GM12878 (cell line): Measurements from ENCODE around the gene HNRNPM. TPM values are rescaled to one million over a fixed set of nuclear protein-coding genes. Genes with fewer than 3 reads are reported as not detected.

Experiments used
- CBX5 ChIP-seq: sonication (generic); IDR thresholded peaks from 2 replicates; pipeline ENCODE4 v1.6.1; 2016; ENCODE audit warnings: low read depth, moderate library complexity, mild to moderate bottlenecking, inconsistent platforms
- JUND ChIP-seq: IDR thresholded peaks from 2 replicates; pipeline ENCODE4 v1.6.1; 2012; ENCODE audit warnings: low read depth, mild to moderate bottlenecking, low read length, improper control_type of control experiment, moderate library complexity
- MYC ChIP-seq: IDR thresholded peaks from 2 replicates; pipeline ENCODE4 v1.6.1; 2011; ENCODE audit warnings: mild to moderate bottlenecking, low read length, moderate library complexity, inconsistent platforms; ENCODE audit not compliant: insufficient read depth, insufficient replicate concordance, insufficient read length, severe bottlenecking
- RAD21 ChIP-seq: IDR thresholded peaks from 2 replicates; pipeline ENCODE4 v1.6.1; 2011; ENCODE audit warnings: mild to moderate bottlenecking, low read depth, low read length, moderate library complexity; ENCODE audit not compliant: insufficient read depth
- SIX5 ChIP-seq: IDR thresholded peaks from 2 replicates; pipeline ENCODE4 v1.6.1; 2011; ENCODE audit warnings: mild to moderate bottlenecking, low read depth, low read length, moderate library complexity; ENCODE audit not compliant: severe bottlenecking
- SREBF1 ChIP-seq: IDR thresholded peaks from 2 replicates; pipeline ENCODE4 v1.6.1; 2012; ENCODE audit warnings: mild to moderate bottlenecking, low read length
- SUPT20H ChIP-seq: IDR thresholded peaks from 2 replicates; pipeline ENCODE4 v1.6.1; 2011; ENCODE audit warnings: low read depth, mild to moderate bottlenecking, low read length, moderate library complexity, borderline replicate concordance; ENCODE audit not compliant: control insufficient read depth
- ZNF384 ChIP-seq: IDR thresholded peaks from 2 replicates; pipeline ENCODE4 v1.6.1; 2012; ENCODE audit warnings: low read depth, mild to moderate bottlenecking, low read length, improper control_type of control experiment, borderline replicate concordance
- polyA plus RNA-seq, 11 experiments: library from polyadenylated mRNA; depleted of rRNA in 4 of 11; unstranded in 6 of 11; stranded (reverse) in 5 of 11; fragments of >200 nt; fragmentation: Nextera tagmentation in 4 of 11; fragmentation: Illumina TruSeq in 1 of 11; extraction: Ambion mirVana in 4 of 11; extraction: Trizol in 1 of 11; gene quantifications; 1 replicate in 1 of 11; 2 replicates in 10 of 11; pipeline versions ENCODE4 v1.2.1 to v1.2.3, GENCODE V29; 2011 to 2016; ENCODE audit warnings: inconsistent platforms in 2 of 11, missing spikeins in 2 of 11, low read depth in 1 of 11
- total RNA-seq, 4 experiments: library from RNA; depleted of rRNA in 3 of 4; stranded (reverse); fragments of >200 nt in 3 of 4; fragmentation: Illumina TruSeq in 1 of 4; extraction: Trizol in 1 of 4; gene quantifications; 2 replicates each; pipeline versions ENCODE4 v1.2.1 to v1.2.3, GENCODE V29; 2013 to 2021
- TF ChIP-seq, protein P1 (sequence below): fragments of 450-650 bp; IDR thresholded peaks from 2 replicates; pipeline ENCODE4 v1.6.1; 2018; ENCODE audit warnings: mild to moderate bottlenecking, low read depth, moderate library complexity; ENCODE audit not compliant: partially characterized antibody
- TF ChIP-seq, protein P2 (sequence below): IDR thresholded peaks from 2 replicates; pipeline ENCODE4 v1.6.1; 2011; ENCODE audit warnings: borderline replicate concordance, low read depth, mild to moderate bottlenecking, moderate library complexity, mixed read lengths, low read length; ENCODE audit not compliant: insufficient read depth; ENCODE audit errors: extremely low read length
- TF ChIP-seq, protein P3 (sequence below): IDR thresholded peaks from 2 replicates; pipeline ENCODE4 v1.6.1; 2011; ENCODE audit warnings: mild to moderate bottlenecking, low read depth, low read length, moderate library complexity; ENCODE audit not compliant: insufficient replicate concordance
- TF ChIP-seq, protein P4 (sequence below): fragments of 450-650 bp; IDR thresholded peaks from 2 replicates; pipeline ENCODE4 v1.6.1; 2017; ENCODE audit warnings: antibody characterized with exemption, mild to moderate bottlenecking, moderate library complexity
- TF ChIP-seq, protein P5 (sequence below): fragments of 450-650 bp; IDR thresholded peaks from 2 replicates; pipeline ENCODE4 v1.6.1; 2018; ENCODE audit warnings: borderline replicate concordance, mild to moderate bottlenecking; ENCODE audit not compliant: partially characterized antibody
- TF ChIP-seq, protein P6 (sequence below): fragments of 450-650 bp; conservative IDR thresholded peaks from 2 replicates; pipeline ENCODE4 v1.6.1; 2017; ENCODE audit warnings: mild to moderate bottlenecking, moderate library complexity

HNRNPM gene
- total and polyA plus RNA-seq, 10 of the 15 experiments (the other 5 are each of a cell fraction or from before 2014, with no cell fraction given): 14.3 to 415 (median 198) TPM

DNA sequence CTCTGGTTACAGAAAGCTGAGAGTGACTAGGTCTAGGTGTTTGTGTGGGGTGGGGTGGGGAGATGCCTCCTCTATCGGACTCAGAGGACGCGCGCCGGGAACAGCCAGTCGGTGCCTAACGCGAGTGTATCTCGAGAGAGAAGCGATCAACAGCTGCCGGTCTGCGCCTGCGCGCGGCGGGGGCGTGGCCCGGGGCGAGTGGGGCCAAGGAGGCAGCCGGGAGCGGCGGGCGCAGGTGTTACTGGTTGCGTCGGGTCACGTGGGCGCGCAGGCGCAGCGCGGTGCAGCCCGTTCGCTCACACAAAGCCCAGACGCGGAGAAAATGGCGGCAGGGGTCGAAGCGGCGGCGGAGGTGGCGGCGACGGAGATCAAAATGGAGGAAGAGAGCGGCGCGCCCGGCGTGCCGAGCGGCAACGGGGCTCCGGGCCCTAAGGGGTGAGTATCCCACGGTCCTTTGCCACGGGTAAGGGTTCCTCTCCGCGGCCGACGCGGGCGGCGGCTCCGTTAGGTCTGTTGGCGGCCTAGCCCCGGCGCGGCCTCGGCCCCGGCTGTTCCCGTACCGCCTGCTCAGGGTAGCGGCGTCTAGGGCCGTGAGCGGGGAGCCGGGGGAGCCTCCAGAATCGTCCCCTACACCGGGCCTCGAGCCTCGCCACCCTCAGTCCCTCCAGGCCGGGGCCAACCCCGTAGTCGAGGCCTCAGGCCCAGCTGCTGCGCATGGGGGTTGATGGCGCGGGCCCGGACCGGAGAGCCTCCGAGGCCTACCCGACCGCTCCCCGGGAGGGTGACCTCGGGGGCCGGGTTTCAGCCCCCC is at the start of gene HNRNPM (continued):
- TF ChIP-seq, protein P1, sequence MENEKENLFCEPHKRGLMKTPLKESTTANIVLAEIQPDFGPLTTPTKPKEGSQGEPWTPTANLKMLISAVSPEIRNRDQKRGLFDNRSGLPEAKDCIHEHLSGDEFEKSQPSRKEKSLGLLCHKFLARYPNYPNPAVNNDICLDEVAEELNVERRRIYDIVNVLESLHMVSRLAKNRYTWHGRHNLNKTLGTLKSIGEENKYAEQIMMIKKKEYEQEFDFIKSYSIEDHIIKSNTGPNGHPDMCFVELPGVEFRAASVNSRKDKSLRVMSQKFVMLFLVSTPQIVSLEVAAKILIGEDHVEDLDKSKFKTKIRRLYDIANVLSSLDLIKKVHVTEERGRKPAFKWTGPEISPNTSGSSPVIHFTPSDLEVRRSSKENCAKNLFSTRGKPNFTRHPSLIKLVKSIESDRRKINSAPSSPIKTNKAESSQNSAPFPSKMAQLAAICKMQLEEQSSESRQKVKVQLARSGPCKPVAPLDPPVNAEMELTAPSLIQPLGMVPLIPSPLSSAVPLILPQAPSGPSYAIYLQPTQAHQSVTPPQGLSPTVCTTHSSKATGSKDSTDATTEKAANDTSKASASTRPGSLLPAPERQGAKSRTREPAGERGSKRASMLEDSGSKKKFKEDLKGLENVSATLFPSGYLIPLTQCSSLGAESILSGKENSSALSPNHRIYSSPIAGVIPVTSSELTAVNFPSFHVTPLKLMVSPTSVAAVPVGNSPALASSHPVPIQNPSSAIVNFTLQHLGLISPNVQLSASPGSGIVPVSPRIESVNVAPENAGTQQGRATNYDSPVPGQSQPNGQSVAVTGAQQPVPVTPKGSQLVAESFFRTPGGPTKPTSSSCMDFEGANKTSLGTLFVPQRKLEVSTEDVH: no peak
- TF ChIP-seq SREBF1: no peak
- TF ChIP-seq, protein P2, sequence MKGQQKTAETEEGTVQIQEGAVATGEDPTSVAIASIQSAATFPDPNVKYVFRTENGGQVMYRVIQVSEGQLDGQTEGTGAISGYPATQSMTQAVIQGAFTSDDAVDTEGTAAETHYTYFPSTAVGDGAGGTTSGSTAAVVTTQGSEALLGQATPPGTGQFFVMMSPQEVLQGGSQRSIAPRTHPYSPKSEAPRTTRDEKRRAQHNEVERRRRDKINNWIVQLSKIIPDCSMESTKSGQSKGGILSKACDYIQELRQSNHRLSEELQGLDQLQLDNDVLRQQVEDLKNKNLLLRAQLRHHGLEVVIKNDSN: peak; percentile 97
- TF ChIP-seq, protein P3, sequence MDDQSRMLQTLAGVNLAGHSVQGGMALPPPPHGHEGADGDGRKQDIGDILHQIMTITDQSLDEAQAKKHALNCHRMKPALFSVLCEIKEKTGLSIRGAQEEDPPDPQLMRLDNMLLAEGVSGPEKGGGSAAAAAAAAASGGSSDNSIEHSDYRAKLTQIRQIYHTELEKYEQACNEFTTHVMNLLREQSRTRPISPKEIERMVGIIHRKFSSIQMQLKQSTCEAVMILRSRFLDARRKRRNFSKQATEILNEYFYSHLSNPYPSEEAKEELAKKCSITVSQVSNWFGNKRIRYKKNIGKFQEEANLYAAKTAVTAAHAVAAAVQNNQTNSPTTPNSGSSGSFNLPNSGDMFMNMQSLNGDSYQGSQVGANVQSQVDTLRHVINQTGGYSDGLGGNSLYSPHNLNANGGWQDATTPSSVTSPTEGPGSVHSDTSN: no peak
- no peak for TF ChIP-seq JUND
- TF ChIP-seq RAD21: no peak
- no peak for TF ChIP-seq MYC
- TF ChIP-seq SIX5: no peak
- TF ChIP-seq, protein P4, sequence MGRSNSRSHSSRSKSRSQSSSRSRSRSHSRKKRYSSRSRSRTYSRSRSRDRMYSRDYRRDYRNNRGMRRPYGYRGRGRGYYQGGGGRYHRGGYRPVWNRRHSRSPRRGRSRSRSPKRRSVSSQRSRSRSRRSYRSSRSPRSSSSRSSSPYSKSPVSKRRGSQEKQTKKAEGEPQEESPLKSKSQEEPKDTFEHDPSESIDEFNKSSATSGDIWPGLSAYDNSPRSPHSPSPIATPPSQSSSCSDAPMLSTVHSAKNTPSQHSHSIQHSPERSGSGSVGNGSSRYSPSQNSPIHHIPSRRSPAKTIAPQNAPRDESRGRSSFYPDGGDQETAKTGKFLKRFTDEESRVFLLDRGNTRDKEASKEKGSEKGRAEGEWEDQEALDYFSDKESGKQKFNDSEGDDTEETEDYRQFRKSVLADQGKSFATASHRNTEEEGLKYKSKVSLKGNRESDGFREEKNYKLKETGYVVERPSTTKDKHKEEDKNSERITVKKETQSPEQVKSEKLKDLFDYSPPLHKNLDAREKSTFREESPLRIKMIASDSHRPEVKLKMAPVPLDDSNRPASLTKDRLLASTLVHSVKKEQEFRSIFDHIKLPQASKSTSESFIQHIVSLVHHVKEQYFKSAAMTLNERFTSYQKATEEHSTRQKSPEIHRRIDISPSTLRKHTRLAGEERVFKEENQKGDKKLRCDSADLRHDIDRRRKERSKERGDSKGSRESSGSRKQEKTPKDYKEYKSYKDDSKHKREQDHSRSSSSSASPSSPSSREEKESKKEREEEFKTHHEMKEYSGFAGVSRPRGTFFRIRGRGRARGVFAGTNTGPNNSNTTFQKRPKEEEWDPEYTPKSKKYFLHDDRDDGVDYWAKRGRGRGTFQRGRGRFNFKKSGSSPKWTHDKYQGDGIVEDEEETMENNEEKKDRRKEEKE: no peak
- TF ChIP-seq SUPT20H: no peak
- TF ChIP-seq, protein P5, sequence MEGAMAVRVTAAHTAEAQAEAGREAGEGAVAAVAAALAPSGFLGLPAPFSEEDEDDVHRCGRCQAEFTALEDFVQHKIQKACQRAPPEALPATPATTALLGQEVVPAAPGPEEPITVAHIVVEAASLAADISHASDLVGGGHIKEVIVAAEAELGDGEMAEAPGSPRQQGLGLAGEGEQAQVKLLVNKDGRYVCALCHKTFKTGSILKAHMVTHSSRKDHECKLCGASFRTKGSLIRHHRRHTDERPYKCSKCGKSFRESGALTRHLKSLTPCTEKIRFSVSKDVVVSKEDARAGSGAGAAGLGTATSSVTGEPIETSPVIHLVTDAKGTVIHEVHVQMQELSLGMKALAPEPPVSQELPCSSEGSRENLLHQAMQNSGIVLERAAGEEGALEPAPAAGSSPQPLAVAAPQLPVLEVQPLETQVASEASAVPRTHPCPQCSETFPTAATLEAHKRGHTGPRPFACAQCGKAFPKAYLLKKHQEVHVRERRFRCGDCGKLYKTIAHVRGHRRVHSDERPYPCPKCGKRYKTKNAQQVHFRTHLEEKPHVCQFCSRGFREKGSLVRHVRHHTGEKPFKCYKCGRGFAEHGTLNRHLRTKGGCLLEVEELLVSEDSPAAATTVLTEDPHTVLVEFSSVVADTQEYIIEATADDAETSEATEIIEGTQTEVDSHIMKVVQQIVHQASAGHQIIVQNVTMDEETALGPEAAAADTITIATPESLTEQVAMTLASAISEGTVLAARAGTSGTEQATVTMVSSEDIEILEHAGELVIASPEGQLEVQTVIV: no peak
- TF ChIP-seq, protein P6, sequence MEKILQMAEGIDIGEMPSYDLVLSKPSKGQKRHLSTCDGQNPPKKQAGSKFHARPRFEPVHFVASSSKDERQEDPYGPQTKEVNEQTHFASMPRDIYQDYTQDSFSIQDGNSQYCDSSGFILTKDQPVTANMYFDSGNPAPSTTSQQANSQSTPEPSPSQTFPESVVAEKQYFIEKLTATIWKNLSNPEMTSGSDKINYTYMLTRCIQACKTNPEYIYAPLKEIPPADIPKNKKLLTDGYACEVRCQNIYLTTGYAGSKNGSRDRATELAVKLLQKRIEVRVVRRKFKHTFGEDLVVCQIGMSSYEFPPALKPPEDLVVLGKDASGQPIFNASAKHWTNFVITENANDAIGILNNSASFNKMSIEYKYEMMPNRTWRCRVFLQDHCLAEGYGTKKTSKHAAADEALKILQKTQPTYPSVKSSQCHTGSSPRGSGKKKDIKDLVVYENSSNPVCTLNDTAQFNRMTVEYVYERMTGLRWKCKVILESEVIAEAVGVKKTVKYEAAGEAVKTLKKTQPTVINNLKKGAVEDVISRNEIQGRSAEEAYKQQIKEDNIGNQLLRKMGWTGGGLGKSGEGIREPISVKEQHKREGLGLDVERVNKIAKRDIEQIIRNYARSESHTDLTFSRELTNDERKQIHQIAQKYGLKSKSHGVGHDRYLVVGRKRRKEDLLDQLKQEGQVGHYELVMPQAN: peak; percentile 43; the same call in 1 of the 2 replicates
- TF ChIP-seq CBX5: no peak
- TF ChIP-seq ZNF384: no peak
